Smooth muscle cell (in vitro differentiated cells): Measurements from ENCODE around the gene RBM28. TPM values are rescaled to one million over a fixed set of nuclear protein-coding genes. Genes with fewer than 3 reads are reported as not detected.

Experiments
- DNase-seq: peaks from one replicate; lab custom pipeline; 2025; ENCODE audit not compliant: unreplicated experiment; lab: John Stamatoyannopoulos, UW
- H2AFZ ChIP-seq: fragments of 200-600 bp; sonication (generic); 2 replicates; pipeline ENCODE4 v1.6.0; 2016; ENCODE audit warnings: antibody characterized with exemption, low read depth, mild to moderate bottlenecking
- H3F3A ChIP-seq: fragments of 200-600 bp; sonication (generic); 2 replicates; pipeline ENCODE4 v1.6.0; 2017; ENCODE audit warnings: antibody characterized with exemption, low read depth
- H3K27ac ChIP-seq: fragments of 200-600 bp; sonication (generic); 2 replicates; pipeline ENCODE4 v1.5.1; 2016; ENCODE audit warnings: low read depth, mild to moderate bottlenecking
- H3K27me3 ChIP-seq: fragments of 200-600 bp; sonication (generic); 2 replicates; pipeline ENCODE4 v1.6.1; 2016; ENCODE audit warnings: low read depth, mild to moderate bottlenecking
- H3K36me3 ChIP-seq: fragments of 200-600 bp; sonication (generic); 2 replicates; pipeline ENCODE4 v1.5.1; 2016; ENCODE audit warnings: low read depth
- H3K4me1 ChIP-seq: fragments of 200-600 bp; sonication (generic); 2 replicates; pipeline ENCODE4 v1.5.1; 2016; ENCODE audit warnings: low read depth
- H3K4me2 ChIP-seq: fragments of 200-600 bp; sonication (generic); 2 replicates; pipeline ENCODE4 v1.6.0; 2016; ENCODE audit warnings: mild to moderate bottlenecking
- H3K4me3 ChIP-seq: fragments of 200-600 bp; sonication (generic); 2 replicates; pipeline ENCODE4 v1.5.1; 2016; ENCODE audit warnings: mild to moderate bottlenecking
- H3K79me2 ChIP-seq: fragments of 200-600 bp; sonication (generic); 2 replicates; pipeline ENCODE4 v1.6.0; 2016; ENCODE audit warnings: low read depth, mild to moderate bottlenecking
- H3K9ac ChIP-seq: fragments of 200-600 bp; sonication (generic); 2 replicates; pipeline ENCODE4 v1.6.0; 2016; ENCODE audit warnings: low read depth
- H3K9me3 ChIP-seq: fragments of 200-600 bp; sonication (generic); replicated peaks from 2 replicates; pipeline ENCODE4 v1.5.1; 2016; ENCODE audit warnings: low read depth
- H4K20me1 ChIP-seq: fragments of 200-600 bp; sonication (generic); 2 replicates; pipeline ENCODE4 v1.6.0; 2016; ENCODE audit warnings: low read depth
- WGBS: methylation state at CpG from one replicate; pipeline ENCODE4 v1.1.7; 2016; ENCODE audit warnings: low lambda C conversion rate; 5-methylcytosine and 5-hydroxymethylcytosine counted together
- polyA plus RNA-seq: library from polyadenylated mRNA; unstranded; fragments of >200 nt; fragmentation: Nextera tagmentation; extraction: Ambion mirVana; gene quantifications from 2 replicates; pipeline ENCODE4 v1.2.1, GENCODE V29; 2016
- total RNA-seq: library from RNA; depleted of rRNA; stranded (reverse); fragments of >200 nt; gene quantifications from 2 replicates; pipeline ENCODE4 v1.2.3, GENCODE V29; 2014
- TF ChIP-seq, protein P1 (sequence below): fragments of 200-600 bp; sonication (generic); IDR thresholded peaks from 2 replicates; pipeline ENCODE4 v1.5.1; 2017; ENCODE audit warnings: borderline replicate concordance, mild to moderate bottlenecking, antibody characterized with exemption; ENCODE audit not compliant: insufficient read depth, poor library complexity, severe bottlenecking

RBM28 gene
- total and polyA plus RNA-seq, 2 experiments from 2014 or later: 13.7 to 23.2 TPM

DNA sequence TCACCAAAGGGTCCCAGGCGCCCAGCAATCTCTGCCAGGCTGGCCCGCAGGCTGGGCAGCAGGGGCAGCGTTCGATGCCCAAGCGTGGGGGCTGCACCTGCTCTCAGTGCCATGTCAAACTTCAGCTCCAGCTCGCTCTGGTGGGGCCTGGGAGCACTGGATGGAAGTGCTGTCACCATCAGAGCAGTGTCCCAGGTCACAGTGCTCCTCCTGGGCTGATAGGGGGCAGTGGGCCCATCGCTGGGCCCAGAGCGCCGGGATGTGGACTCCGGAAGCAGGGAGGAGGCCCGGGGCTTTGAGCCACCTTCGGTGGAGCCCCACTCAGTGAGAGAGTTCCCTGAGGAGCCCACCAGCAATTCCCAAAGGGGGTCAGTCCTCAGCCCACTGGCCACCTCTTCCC lies 15.6 kb upstream of the RBM28 start:
- H3K4me3 ChIP-seq: no peak overlapping the region
- peaks cover 25% of the 10 kb centered on the region for H3K27me3 ChIP-seq
- TF ChIP-seq, protein P1, sequence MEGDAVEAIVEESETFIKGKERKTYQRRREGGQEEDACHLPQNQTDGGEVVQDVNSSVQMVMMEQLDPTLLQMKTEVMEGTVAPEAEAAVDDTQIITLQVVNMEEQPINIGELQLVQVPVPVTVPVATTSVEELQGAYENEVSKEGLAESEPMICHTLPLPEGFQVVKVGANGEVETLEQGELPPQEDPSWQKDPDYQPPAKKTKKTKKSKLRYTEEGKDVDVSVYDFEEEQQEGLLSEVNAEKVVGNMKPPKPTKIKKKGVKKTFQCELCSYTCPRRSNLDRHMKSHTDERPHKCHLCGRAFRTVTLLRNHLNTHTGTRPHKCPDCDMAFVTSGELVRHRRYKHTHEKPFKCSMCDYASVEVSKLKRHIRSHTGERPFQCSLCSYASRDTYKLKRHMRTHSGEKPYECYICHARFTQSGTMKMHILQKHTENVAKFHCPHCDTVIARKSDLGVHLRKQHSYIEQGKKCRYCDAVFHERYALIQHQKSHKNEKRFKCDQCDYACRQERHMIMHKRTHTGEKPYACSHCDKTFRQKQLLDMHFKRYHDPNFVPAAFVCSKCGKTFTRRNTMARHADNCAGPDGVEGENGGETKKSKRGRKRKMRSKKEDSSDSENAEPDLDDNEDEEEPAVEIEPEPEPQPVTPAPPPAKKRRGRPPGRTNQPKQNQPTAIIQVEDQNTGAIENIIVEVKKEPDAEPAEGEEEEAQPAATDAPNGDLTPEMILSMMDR: no peak
- no peak for DNase-seq
- WGBS: 97% methylated on average over 12 of the region's 12 CpGs
- no peaks in the 10 kb centered on the region for H3K36me3 ChIP-seq
- no peak overlapping the region for H3K9ac ChIP-seq
- no peak overlapping the region for H3K27ac ChIP-seq
- H2AFZ ChIP-seq: no peak overlapping the region
- H3K4me1 ChIP-seq: peaks cover 10% of the 10 kb centered on the region
- peaks cover 6% of the 10 kb centered on the region for H3F3A ChIP-seq
- H4K20me1 ChIP-seq: no peaks in the 10 kb centered on the region
- no peaks in the 10 kb centered on the region for H3K9me3 ChIP-seq
- no peaks in the 10 kb centered on the region for H3K79me2 ChIP-seq
- H3K4me2 ChIP-seq: no peak overlapping the region

DNA sequence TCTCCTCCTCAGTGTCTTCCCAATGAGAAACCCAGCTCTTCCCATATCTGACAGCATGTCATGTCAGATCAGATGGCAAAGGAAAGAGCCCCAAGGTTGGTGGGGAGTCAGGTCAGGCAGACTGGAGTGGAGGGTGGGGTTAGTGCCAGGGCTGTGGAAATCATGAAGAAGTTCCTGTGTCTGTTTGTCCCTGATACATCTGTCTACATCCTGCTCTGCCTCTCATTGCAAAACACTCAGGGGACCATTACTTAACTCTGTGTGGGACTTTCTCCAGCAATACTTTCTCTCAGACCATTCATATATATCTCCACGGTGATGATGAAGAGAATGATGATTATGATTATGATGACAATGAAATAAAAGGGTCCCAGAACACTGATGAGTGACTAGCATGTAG lies 14.5 kb upstream of the RBM28 start:
- Histone ChIP-seq H3K9me3 (no peaks in the 10 kb centered on the region), H3K4me3 (no peak overlapping the region)
- 81% methylated on average over 1 of the region's 1 CpG for WGBS

DNA sequence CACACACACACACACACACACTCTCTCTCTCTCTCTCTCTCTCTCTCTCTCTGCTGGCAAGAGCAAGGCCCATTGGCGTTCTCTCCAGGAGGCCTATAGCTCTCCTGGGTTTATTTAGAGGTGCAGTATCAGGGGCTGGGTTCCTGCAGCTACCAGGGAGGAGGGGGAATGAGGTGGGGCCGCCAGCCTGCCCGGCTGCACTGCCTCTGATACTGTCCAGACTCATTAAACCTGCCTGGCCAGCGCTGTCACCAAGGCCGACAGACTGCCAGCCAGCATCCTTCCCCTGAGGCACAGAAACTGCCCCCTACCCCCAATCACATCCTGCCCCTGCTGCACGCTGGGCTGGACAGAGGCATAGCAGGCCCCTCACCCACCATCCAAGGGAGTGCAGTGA lies 13.5 kb upstream of the RBM28 start:
- 31% methylated on average over 6 of the region's 6 CpGs for WGBS

More for the DNA sequence above, 14.5 kb upstream of the RBM28 start:
- Histone ChIP-seq H3K9ac (no peak overlapping the region), H3K4me2 (no peak overlapping the region), H3F3A (peaks cover 6% of the 10 kb centered on the region), H4K20me1 (no peaks in the 10 kb centered on the region), H3K36me3 (no peaks in the 10 kb centered on the region), H2AFZ (no peak overlapping the region), H3K79me2 (no peaks in the 10 kb centered on the region), H3K27ac (no peak overlapping the region), H3K27me3 (peaks cover 23% of the 10 kb centered on the region), H3K4me1 (peaks cover 10% of the 10 kb centered on the region)
- DNase-seq: no peak
- TF ChIP-seq, protein P1: no peak

More for the DNA sequence above, 13.5 kb upstream of the RBM28 start:
- DNase-seq: no peak
- Histone ChIP-seq H3K36me3 (no peaks in the 10 kb centered on the region), H3K9me3 (no peaks in the 10 kb centered on the region), H3K27ac (no peak overlapping the region), H3K4me1 (peaks cover 10% of the 10 kb centered on the region), H3K9ac (no peak overlapping the region), H3F3A (peaks cover 2% of the 10 kb centered on the region), H3K27me3 (peaks cover 25% of the 10 kb centered on the region), H3K4me2 (no peak overlapping the region), H2AFZ (no peak overlapping the region), H3K79me2 (no peaks in the 10 kb centered on the region), H3K4me3 (no peak overlapping the region), H4K20me1 (no peaks in the 10 kb centered on the region)
- TF ChIP-seq, protein P1: no peak
